ENCODE measurements around the gene POFUT2.

Gene POFUT2

GRCh38 chr21:45279446-45280177, 8.1 kb downstream of the POFUT2 start:
- no peak for TF ChIP-seq POLR2AphosphoS5 (IDR thresholded peaks at IDR 0.05; ENCODE audit: low read depth, low read length)
- no peak for TF ChIP-seq SIN3A (IDR thresholded peaks at IDR 0.05; ENCODE audit: borderline replicate concordance, insufficient read depth, low read length)
- no peak for TF ChIP-seq FOXP2 (optimal IDR thresholded peaks at IDR 0.05; ENCODE audit: borderline replicate concordance, extremely low read depth, extremely low read length, insufficient read depth)
- TF ChIP-seq TAF1 (IDR thresholded peaks at IDR 0.05; ENCODE audit: borderline replicate concordance, insufficient read depth, low read length), result no peak

GRCh38 chr21:45278156-45278911, 9.4 kb downstream of the POFUT2 start:
- TF ChIP-seq TAF1 (IDR thresholded peaks at IDR 0.05; ENCODE audit: borderline replicate concordance, insufficient read depth, low read length) (no peak), REST (IDR thresholded peaks at IDR 0.05; ENCODE audit: insufficient read depth in 1 of 2, low read depth in 2 of 2, low read length in 2 of 2) (no peak), SIN3A (IDR thresholded peaks at IDR 0.05; ENCODE audit: borderline replicate concordance, insufficient read depth, low read length) (no peak), FOXP2 (optimal IDR thresholded peaks at IDR 0.05; ENCODE audit: borderline replicate concordance, extremely low read depth, extremely low read length, insufficient read depth) (no peak), POLR2AphosphoS5 (IDR thresholded peaks at IDR 0.05; ENCODE audit: low read depth, low read length) (no peak)

- TF ChIP-seq SIN3A (IDR thresholded peaks at IDR 0.05; ENCODE audit: borderline replicate concordance, insufficient read depth, low read length) (no peak), FOXP2 (optimal IDR thresholded peaks at IDR 0.05; ENCODE audit: borderline replicate concordance, extremely low read depth, extremely low read length, insufficient read depth) (no peak), TAF1 (IDR thresholded peaks at IDR 0.05; ENCODE audit: borderline replicate concordance, insufficient read depth, low read length) (no peak), REST (IDR thresholded peaks at IDR 0.05; ENCODE audit: insufficient read depth in 1 of 2, low read depth in 2 of 2, low read length in 2 of 2) (no peak), POLR2AphosphoS5 (IDR thresholded peaks at IDR 0.05; ENCODE audit: low read depth, low read length) (no peak)
Observed at GRCh38 chr21:45277101-45278045, 10.3 kb downstream of the POFUT2 start.

- TF ChIP-seq POLR2AphosphoS5 (IDR thresholded peaks at IDR 0.05; ENCODE audit: low read depth, low read length) (no peak), FOXP2 (optimal IDR thresholded peaks at IDR 0.05; ENCODE audit: borderline replicate concordance, extremely low read depth, extremely low read length, insufficient read depth) (no peak), REST (IDR thresholded peaks at IDR 0.05; ENCODE audit: insufficient read depth in 1 of 2, low read depth in 2 of 2, low read length in 2 of 2) (no peak), TAF1 (IDR thresholded peaks at IDR 0.05; ENCODE audit: borderline replicate concordance, insufficient read depth, low read length) (no peak), SIN3A (IDR thresholded peaks at IDR 0.05; ENCODE audit: borderline replicate concordance, insufficient read depth, low read length) (no peak)
Observed at GRCh38 chr21:45276596-45276995, 11.1 kb downstream of the POFUT2 start.

Data from PFSK-1 (cell line).